Measurements from ENCODE around the gene SPTLC3.

DNA sequence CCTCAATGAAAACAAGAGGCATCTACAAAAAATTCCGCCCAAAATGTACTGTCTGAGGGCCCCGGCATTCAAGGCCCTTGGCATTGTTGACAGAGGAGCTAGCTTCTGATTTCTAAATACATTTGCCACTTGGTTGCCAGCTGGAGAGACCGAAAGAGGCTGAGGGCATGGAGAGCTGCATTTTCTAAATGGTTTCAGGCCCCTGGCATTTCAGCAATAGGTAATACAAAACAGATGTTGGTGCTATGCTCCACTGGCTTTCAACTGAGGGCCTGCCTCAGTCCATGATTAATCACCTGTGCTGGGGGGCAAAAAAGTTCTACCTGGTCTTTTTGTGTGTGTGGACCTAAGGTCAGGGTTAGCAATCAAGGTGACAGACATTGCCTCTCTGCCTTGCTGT is 132.8 kb downstream of the SPTLC3 start:
- TF ChIP-seq POLR2AphosphoS5 (IDR thresholded peaks at IDR 0.05; ENCODE audit: low read depth, low read length) (no peak), TAF1 (IDR thresholded peaks at IDR 0.05; ENCODE audit: borderline replicate concordance, insufficient read depth, low read length) (no peak), SIN3A (IDR thresholded peaks at IDR 0.05; ENCODE audit: borderline replicate concordance, insufficient read depth, low read length) (no peak), FOXP2 (optimal IDR thresholded peaks at IDR 0.05; ENCODE audit: borderline replicate concordance, extremely low read depth, extremely low read length, insufficient read depth) (no peak)
- TF ChIP-seq, protein P1, sequence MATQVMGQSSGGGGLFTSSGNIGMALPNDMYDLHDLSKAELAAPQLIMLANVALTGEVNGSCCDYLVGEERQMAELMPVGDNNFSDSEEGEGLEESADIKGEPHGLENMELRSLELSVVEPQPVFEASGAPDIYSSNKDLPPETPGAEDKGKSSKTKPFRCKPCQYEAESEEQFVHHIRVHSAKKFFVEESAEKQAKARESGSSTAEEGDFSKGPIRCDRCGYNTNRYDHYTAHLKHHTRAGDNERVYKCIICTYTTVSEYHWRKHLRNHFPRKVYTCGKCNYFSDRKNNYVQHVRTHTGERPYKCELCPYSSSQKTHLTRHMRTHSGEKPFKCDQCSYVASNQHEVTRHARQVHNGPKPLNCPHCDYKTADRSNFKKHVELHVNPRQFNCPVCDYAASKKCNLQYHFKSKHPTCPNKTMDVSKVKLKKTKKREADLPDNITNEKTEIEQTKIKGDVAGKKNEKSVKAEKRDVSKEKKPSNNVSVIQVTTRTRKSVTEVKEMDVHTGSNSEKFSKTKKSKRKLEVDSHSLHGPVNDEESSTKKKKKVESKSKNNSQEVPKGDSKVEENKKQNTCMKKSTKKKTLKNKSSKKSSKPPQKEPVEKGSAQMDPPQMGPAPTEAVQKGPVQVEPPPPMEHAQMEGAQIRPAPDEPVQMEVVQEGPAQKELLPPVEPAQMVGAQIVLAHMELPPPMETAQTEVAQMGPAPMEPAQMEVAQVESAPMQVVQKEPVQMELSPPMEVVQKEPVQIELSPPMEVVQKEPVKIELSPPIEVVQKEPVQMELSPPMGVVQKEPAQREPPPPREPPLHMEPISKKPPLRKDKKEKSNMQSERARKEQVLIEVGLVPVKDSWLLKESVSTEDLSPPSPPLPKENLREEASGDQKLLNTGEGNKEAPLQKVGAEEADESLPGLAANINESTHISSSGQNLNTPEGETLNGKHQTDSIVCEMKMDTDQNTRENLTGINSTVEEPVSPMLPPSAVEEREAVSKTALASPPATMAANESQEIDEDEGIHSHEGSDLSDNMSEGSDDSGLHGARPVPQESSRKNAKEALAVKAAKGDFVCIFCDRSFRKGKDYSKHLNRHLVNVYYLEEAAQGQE (IDR thresholded peaks at IDR 0.05; ENCODE audit: insufficient read depth in 1 of 2, low read depth in 2 of 2, low read length in 2 of 2) = no peak

All from PFSK-1 (cell line).